ENCODE measurements around the gene CCNH. TPM values are rescaled to one million over a fixed set of nuclear protein-coding genes. Genes with fewer than 3 reads are reported as not detected.

The CCNH gene
- polyA plus RNA-seq, 1 of the 3 experiments (the other 2 are of a cell fraction): 29.1 TPM

- Histone ChIP-seq H3K36me3 (replicated peaks in 1 of 2; ENCODE audit: control insufficient read depth in 1 of 2, insufficient read depth in 2 of 2, low read length in 1 of 2) (peaks cover 93 to 95% of the 10 kb centered on the region in 2 experiments), H3K9ac (no peak overlapping the region), H3K4me2 (no peak overlapping the region), H3K9me2 (no peaks in the 10 kb centered on the region), H3K27me3 (ENCODE audit: insufficient read depth) (no peaks in the 10 kb centered on the region), H3K79me2 (ENCODE audit: insufficient read depth) (peaks cover 30% of the 10 kb centered on the region; the same call in 1 of the 2 replicates), H3K27ac (ENCODE audit: low read depth in 2 of 2, low read length in 1 of 2) (no peak overlapping the region), H3F3A (replicated peaks; ENCODE audit: insufficient read depth) (peaks cover 51% of the 10 kb centered on the region), H2AFZ (ENCODE audit: low read depth) (no peak overlapping the region), H4K20me1 (ENCODE audit: insufficient read depth) (no peaks in the 10 kb centered on the region), H3K9me3 (no peaks in the 10 kb centered on the region), H3K4me3 (ENCODE audit: low read depth in 2 of 2, low read length in 1 of 2) (no peak overlapping the region), H3K4me1 (ENCODE audit: control insufficient read depth in 1 of 2, insufficient read depth in 2 of 2, low read depth in 1 of 2, low read length in 1 of 2) (peaks cover 0 to 10% of the 10 kb centered on the region in 2 experiments; a peak in 2 of 4 replicates)
- ChIA-PET CTCF (interaction anchor here (2.5 kb wide), 1 partner anchor 14 kb away, joined by 17 read pairs; no protein-coding TSS in a partner anchor), POLR2A (no interaction called here)
- no peak for DNase-seq
- TF ChIP-seq YY1 (IDR thresholded peaks at IDR 0.05; ENCODE audit: low read depth) (no peak), RAD21 (IDR thresholded peaks at IDR 0.05; ENCODE audit: low read length) (no peak), SIN3A (IDR thresholded peaks at IDR 0.05; ENCODE audit: borderline replicate concordance, low read depth, low read length) (no peak), TAF1 (IDR thresholded peaks at IDR 0.05; ENCODE audit: borderline replicate concordance, low read depth, low read length) (no peak), CHD2 (IDR thresholded peaks at IDR 0.05; ENCODE audit: low read length, partially characterized antibody) (no peak), GABPA (IDR thresholded peaks at IDR 0.05; ENCODE audit: low read depth) (no peak), MEF2A (IDR thresholded peaks at IDR 0.05; ENCODE audit: borderline replicate concordance, low read depth) (no peak), RCOR1 (IDR thresholded peaks at IDR 0.05; ENCODE audit: low read length) (no peak), RFX5 (IDR thresholded peaks at IDR 0.05; ENCODE audit: low read length) (no peak), POLR2AphosphoS5 (IDR thresholded peaks at IDR 0.05; ENCODE audit: low read depth, low read length) (no peak), FOSL2 (IDR thresholded peaks at IDR 0.05; ENCODE audit: borderline replicate concordance, low read depth) (no peak)
- 98% methylated on average over 2 of the region's 2 CpGs for WGBS (ENCODE audit: low lambda C conversion rate)
Observed at GRCh38 chr5:87385802-87386201, 26.9 kb downstream of the CCNH start.

GRCh38 chr5:87383216-87383615, 29.5 kb downstream of the CCNH start:
- no peak for DNase-seq
- H3K79me2 ChIP-seq (ENCODE audit: insufficient read depth): peaks cover 28% of the 10 kb centered on the region; the same call in 1 of the 2 replicates
- no peak overlapping the region for H2AFZ ChIP-seq (ENCODE audit: low read depth)
- no peak overlapping the region for H3K4me3 ChIP-seq (ENCODE audit: low read depth in 2 of 2, low read length in 1 of 2)
- H3K27ac ChIP-seq (ENCODE audit: low read depth in 2 of 2, low read length in 1 of 2): peak overlapping the region in 1 of 2 experiments; percentile 15; a peak in 1 of 4 replicates
- 88% methylated on average over 1 of the region's 1 CpG for WGBS (ENCODE audit: low lambda C conversion rate)
- TF ChIP-seq TCF12 (IDR thresholded peaks at IDR 0.05) (no peak), NFIC (IDR thresholded peaks at IDR 0.05; ENCODE audit: borderline replicate concordance) (no peak), RFX5 (IDR thresholded peaks at IDR 0.05; ENCODE audit: low read length) (no peak), EP300 (IDR thresholded peaks at IDR 0.05; ENCODE audit: borderline replicate concordance in 1 of 2, low read depth in 1 of 2, low read length in 1 of 2) (no peak), JUND (IDR thresholded peaks at IDR 0.05) (no peak), TAF1 (IDR thresholded peaks at IDR 0.05; ENCODE audit: borderline replicate concordance, low read depth, low read length) (no peak), FOXM1 (IDR thresholded peaks at IDR 0.05; ENCODE audit: low read depth) (no peak), POLR2AphosphoS5 (IDR thresholded peaks at IDR 0.05; ENCODE audit: low read depth, low read length) (no peak), YY1 (IDR thresholded peaks at IDR 0.05; ENCODE audit: low read depth) (no peak), CHD2 (IDR thresholded peaks at IDR 0.05; ENCODE audit: low read length, partially characterized antibody) (no peak)
- TF ChIP-seq, protein P1, sequence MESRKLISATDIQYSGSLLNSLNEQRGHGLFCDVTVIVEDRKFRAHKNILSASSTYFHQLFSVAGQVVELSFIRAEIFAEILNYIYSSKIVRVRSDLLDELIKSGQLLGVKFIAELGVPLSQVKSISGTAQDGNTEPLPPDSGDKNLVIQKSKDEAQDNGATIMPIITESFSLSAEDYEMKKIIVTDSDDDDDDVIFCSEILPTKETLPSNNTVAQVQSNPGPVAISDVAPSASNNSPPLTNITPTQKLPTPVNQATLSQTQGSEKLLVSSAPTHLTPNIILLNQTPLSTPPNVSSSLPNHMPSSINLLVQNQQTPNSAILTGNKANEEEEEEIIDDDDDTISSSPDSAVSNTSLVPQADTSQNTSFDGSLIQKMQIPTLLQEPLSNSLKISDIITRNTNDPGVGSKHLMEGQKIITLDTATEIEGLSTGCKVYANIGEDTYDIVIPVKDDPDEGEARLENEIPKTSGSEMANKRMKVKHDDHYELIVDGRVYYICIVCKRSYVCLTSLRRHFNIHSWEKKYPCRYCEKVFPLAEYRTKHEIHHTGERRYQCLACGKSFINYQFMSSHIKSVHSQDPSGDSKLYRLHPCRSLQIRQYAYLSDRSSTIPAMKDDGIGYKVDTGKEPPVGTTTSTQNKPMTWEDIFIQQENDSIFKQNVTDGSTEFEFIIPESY (IDR thresholded peaks at IDR 0.05; ENCODE audit: borderline replicate concordance, low read depth): no peak
- TF ChIP-seq, protein P2, sequence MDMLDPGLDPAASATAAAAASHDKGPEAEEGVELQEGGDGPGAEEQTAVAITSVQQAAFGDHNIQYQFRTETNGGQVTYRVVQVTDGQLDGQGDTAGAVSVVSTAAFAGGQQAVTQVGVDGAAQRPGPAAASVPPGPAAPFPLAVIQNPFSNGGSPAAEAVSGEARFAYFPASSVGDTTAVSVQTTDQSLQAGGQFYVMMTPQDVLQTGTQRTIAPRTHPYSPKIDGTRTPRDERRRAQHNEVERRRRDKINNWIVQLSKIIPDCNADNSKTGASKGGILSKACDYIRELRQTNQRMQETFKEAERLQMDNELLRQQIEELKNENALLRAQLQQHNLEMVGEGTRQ (IDR thresholded peaks at IDR 0.05; ENCODE audit: borderline replicate concordance, low read depth, low read length): no peak
- TF ChIP-seq, protein P3, sequence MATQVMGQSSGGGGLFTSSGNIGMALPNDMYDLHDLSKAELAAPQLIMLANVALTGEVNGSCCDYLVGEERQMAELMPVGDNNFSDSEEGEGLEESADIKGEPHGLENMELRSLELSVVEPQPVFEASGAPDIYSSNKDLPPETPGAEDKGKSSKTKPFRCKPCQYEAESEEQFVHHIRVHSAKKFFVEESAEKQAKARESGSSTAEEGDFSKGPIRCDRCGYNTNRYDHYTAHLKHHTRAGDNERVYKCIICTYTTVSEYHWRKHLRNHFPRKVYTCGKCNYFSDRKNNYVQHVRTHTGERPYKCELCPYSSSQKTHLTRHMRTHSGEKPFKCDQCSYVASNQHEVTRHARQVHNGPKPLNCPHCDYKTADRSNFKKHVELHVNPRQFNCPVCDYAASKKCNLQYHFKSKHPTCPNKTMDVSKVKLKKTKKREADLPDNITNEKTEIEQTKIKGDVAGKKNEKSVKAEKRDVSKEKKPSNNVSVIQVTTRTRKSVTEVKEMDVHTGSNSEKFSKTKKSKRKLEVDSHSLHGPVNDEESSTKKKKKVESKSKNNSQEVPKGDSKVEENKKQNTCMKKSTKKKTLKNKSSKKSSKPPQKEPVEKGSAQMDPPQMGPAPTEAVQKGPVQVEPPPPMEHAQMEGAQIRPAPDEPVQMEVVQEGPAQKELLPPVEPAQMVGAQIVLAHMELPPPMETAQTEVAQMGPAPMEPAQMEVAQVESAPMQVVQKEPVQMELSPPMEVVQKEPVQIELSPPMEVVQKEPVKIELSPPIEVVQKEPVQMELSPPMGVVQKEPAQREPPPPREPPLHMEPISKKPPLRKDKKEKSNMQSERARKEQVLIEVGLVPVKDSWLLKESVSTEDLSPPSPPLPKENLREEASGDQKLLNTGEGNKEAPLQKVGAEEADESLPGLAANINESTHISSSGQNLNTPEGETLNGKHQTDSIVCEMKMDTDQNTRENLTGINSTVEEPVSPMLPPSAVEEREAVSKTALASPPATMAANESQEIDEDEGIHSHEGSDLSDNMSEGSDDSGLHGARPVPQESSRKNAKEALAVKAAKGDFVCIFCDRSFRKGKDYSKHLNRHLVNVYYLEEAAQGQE (IDR thresholded peaks at IDR 0.05; ENCODE audit: low read depth, low read length): no peak
- H3K36me3 ChIP-seq (replicated peaks in 1 of 2; ENCODE audit: control insufficient read depth in 1 of 2, insufficient read depth in 2 of 2, low read length in 1 of 2): peaks cover 94 to 97% of the 10 kb centered on the region in 2 experiments
- ChIA-PET POLR2A (interaction anchor here (0.6 kb wide), 1 partner anchor 28 kb away, joined by 4 read pairs; no protein-coding TSS in a partner anchor), CTCF (interaction anchor here (2.5 kb wide), 1 partner anchor 17 kb away, joined by 17 read pairs; no protein-coding TSS in a partner anchor)
- no peak overlapping the region for H3K4me2 ChIP-seq
- H4K20me1 ChIP-seq (ENCODE audit: insufficient read depth): no peaks in the 10 kb centered on the region
- no peaks in the 10 kb centered on the region for H3K27me3 ChIP-seq (ENCODE audit: insufficient read depth)
- H3K9me3 ChIP-seq: no peaks in the 10 kb centered on the region
- no peak overlapping the region for H3K9ac ChIP-seq
- H3K4me1 ChIP-seq (ENCODE audit: control insufficient read depth in 1 of 2, insufficient read depth in 2 of 2, low read depth in 1 of 2, low read length in 1 of 2): peaks cover 0 to 10% of the 10 kb centered on the region in 2 experiments; a peak in 2 of 4 replicates
- no peaks in the 10 kb centered on the region for H3K9me2 ChIP-seq
- H3F3A ChIP-seq (replicated peaks; ENCODE audit: insufficient read depth): peaks cover 50% of the 10 kb centered on the region
